ENCODE measurements around the gene HOXB9.

HOXB9 gene

GRCh38 chr17:48603959-48604769 is 22.0 kb downstream of the HOXB9 start:
- ChIA-PET CTCF (interaction anchor here (1.0 kb wide), 1 partner anchor 309 kb away, joined by 3 read pairs; no protein-coding TSS in a partner anchor), POLR2A (interaction anchor here (0.9 kb wide), 1 partner anchor 58 kb away, joined by 3 read pairs; no protein-coding TSS in a partner anchor)
- DNase-seq (ENCODE audit: extremely low spot score) = no peak
- TF ChIP-seq TARDBP (IDR thresholded peaks at IDR 0.05) (no peak), L3MBTL2 (conservative IDR thresholded peaks at IDR 0.05) (no peak), BHLHE40 (IDR thresholded peaks at IDR 0.05; ENCODE audit: borderline replicate concordance) (no peak), CTBP1 (IDR thresholded peaks at IDR 0.05; ENCODE audit: borderline replicate concordance) (no peak)

DNA sequence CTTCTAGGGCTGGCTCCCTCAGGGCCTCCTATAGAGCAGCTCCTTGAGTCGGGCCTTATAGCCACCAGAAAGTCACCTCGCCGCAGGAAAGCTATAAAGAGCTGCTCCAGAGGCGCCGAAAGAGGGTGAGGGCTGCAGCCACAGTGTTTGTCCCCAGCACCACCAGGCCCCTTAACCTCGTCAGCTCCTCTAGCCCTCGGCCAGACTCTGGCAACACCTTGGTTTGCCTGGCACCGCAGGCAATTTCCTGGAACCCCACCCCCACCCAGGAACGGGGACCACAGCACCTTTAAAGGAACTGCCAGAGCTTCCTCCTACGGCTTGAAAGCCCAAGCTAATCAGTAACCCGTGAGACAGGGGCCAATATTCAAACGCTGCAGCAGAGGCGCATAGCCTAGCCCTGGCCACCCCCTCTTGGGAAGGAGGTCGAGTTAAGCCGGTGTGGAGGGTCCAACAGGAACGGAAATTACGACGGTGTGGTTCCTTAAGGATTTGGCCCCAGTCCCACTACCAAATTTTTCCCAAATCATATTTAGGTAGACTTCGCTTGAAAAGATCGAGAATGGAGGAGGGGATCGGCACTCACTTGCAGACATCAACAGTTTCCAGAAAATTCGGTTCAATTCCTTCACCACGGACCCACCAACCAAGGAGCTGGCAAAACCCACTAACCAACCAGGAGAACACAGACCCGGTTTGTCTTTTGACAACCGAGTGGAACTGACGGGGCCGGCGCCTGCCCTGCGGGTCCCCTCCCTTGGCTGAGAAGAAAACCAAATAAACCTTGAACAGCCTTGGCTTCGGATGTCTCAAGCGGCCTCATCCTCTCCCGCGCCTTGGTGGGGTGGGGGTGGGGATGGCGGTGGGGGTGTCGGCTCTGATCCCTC is 24.4 kb downstream of the HOXB9 start:
- CTCF ChIA-PET = interaction anchor here (0.6 to 2.0 kb wide), 6 partner anchors 14 to 373 kb away, joined by 3 to 8 read pairs (median 3); no protein-coding TSS in a partner anchor
- POLR2A ChIA-PET = interaction anchor here (1.2 to 1.9 kb wide), 2 partner anchors 8 to 501 kb away, joined by 5 to 14 read pairs; partner anchors contain the start of genes CBX1 and HOXB7
- TF ChIP-seq ZNF384 (IDR thresholded peaks at IDR 0.05) = no peak
- no peak for TF ChIP-seq BHLHE40 (IDR thresholded peaks at IDR 0.05; ENCODE audit: borderline replicate concordance)
- TF ChIP-seq SUZ12 (IDR thresholded peaks at IDR 0.05) = no peak
- no peak for TF ChIP-seq HDGF (IDR thresholded peaks at IDR 0.05; ENCODE audit: borderline replicate concordance)
- TF ChIP-seq FOXK2 (IDR thresholded peaks at IDR 0.05) = no peak
- TF ChIP-seq L3MBTL2 (conservative IDR thresholded peaks at IDR 0.05) = no peak
- TF ChIP-seq FOXA1 (IDR thresholded peaks at IDR 0.05) = no peak
- TF ChIP-seq PKNOX1 (IDR thresholded peaks at IDR 0.05) = no peak
- TF ChIP-seq NFRKB (IDR thresholded peaks at IDR 0.05) = no peak
- TF ChIP-seq CTBP1 (IDR thresholded peaks at IDR 0.05; ENCODE audit: borderline replicate concordance) = no peak
- TF ChIP-seq TARDBP (IDR thresholded peaks at IDR 0.05) = no peak
- TF ChIP-seq FOXM1 (IDR thresholded peaks at IDR 0.05; ENCODE audit: borderline replicate concordance) = no peak
- DNase-seq (ENCODE audit: extremely low spot score) = no peak

GRCh38 chr17:48601207-48601538 is 25.0 kb downstream of the HOXB9 start:
- DNase-seq (ENCODE audit: extremely low spot score) = no peak
- ChIA-PET POLR2A (interaction anchor here (1.2 to 1.9 kb wide), 2 partner anchors 9 to 500 kb away, joined by 5 to 14 read pairs; partner anchors contain the start of genes CBX1 and HOXB7), CTCF (interaction anchor here (0.6 to 2.0 kb wide), 6 partner anchors 14 to 373 kb away, joined by 3 to 8 read pairs (median 3); no protein-coding TSS in a partner anchor)
- no peak for TF ChIP-seq NFRKB (IDR thresholded peaks at IDR 0.05)
- TF ChIP-seq SUZ12 (IDR thresholded peaks at IDR 0.05) = no peak
- no peak for TF ChIP-seq FOXM1 (IDR thresholded peaks at IDR 0.05; ENCODE audit: borderline replicate concordance)
- TF ChIP-seq ELF4 (IDR thresholded peaks at IDR 0.05) = no peak
- TF ChIP-seq CTBP1 (IDR thresholded peaks at IDR 0.05; ENCODE audit: borderline replicate concordance) = no peak
- TF ChIP-seq PKNOX1 (IDR thresholded peaks at IDR 0.05) = no peak
- no peak for TF ChIP-seq BHLHE40 (IDR thresholded peaks at IDR 0.05; ENCODE audit: borderline replicate concordance)
- no peak for TF ChIP-seq FOXK2 (IDR thresholded peaks at IDR 0.05)
- no peak for TF ChIP-seq SP1 (IDR thresholded peaks at IDR 0.05)
- TF ChIP-seq HDGF (IDR thresholded peaks at IDR 0.05; ENCODE audit: borderline replicate concordance) = no peak
- TF ChIP-seq LEF1 (IDR thresholded peaks at IDR 0.05; ENCODE audit: borderline replicate concordance) = no peak
- TF ChIP-seq ARNT (IDR thresholded peaks at IDR 0.05) = no peak
- no peak for TF ChIP-seq ZNF384 (IDR thresholded peaks at IDR 0.05)
- no peak for TF ChIP-seq TARDBP (IDR thresholded peaks at IDR 0.05)
- TF ChIP-seq FOXA1 (IDR thresholded peaks at IDR 0.05) = no peak

DNA sequence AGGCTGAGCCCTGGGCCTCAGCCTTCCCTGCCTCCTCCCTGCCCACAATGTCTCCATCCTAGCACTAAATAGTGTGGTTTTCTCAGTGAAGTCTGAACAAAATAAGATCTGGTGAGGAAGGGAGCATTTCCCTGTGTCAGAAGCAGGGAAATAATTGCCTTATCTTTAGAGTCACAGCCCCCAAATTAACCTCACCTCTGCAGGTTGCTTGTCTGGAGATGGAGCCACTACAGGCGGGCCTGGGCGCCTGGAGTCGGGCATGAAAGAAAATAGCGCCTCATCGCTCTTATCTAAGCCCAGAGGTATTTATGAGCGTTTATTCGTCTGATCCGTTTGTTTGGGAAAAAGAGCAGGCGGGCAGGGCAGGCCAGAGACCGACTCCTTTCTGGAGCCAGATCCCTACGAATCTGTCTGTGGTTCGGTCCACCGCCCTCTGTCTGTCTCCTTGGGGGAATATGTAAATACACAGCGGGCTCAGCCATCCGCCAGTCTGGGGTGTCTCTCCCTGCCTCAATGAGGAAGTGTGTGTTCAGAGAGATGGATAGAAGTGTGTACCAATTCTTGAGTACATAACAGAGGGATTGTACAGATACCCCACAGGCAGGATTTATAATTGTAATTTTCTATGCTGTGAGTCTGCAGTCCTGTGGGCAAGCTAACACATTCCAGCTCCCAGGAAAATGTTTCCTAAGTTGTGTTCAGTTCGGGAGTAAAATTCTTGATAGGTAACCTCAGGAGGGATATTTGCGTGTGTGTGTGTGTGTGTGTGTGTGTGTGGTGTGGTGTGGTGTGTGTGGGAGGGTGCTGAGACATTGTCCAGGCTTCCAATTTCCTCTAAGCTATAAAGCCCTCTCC is 25.7 kb downstream of the HOXB9 start:
- DNase-seq (ENCODE audit: extremely low spot score) = no peak
- POLR2A ChIA-PET = interaction anchor here (1.9 kb wide), 1 partner anchor 10 kb away, joined by 14 read pairs; the partner anchor contains the start of gene HOXB7
- TF ChIP-seq HDGF (IDR thresholded peaks at IDR 0.05; ENCODE audit: borderline replicate concordance) = no peak
- TF ChIP-seq CTBP1 (IDR thresholded peaks at IDR 0.05; ENCODE audit: borderline replicate concordance) = no peak; the same call in 1 of the 2 replicates
- TF ChIP-seq BHLHE40 (IDR thresholded peaks at IDR 0.05; ENCODE audit: borderline replicate concordance) = no peak
- no peak for TF ChIP-seq ZNF384 (IDR thresholded peaks at IDR 0.05)
- TF ChIP-seq FOXA1 (IDR thresholded peaks at IDR 0.05) = no peak
- TF ChIP-seq LEF1 (IDR thresholded peaks at IDR 0.05; ENCODE audit: borderline replicate concordance) = no peak
- no peak for TF ChIP-seq NFRKB (IDR thresholded peaks at IDR 0.05)
- no peak for TF ChIP-seq FOXM1 (IDR thresholded peaks at IDR 0.05; ENCODE audit: borderline replicate concordance)
- TF ChIP-seq ELF4 (IDR thresholded peaks at IDR 0.05) = no peak
- no peak for TF ChIP-seq FOXK2 (IDR thresholded peaks at IDR 0.05)
- TF ChIP-seq L3MBTL2 (conservative IDR thresholded peaks at IDR 0.05) = no peak
- no peak for TF ChIP-seq ARNT (IDR thresholded peaks at IDR 0.05)
- no peak; the same call in 1 of the 2 replicates for TF ChIP-seq TARDBP (IDR thresholded peaks at IDR 0.05)
- TF ChIP-seq SP1 (IDR thresholded peaks at IDR 0.05) = no peak
- no peak for TF ChIP-seq PKNOX1 (IDR thresholded peaks at IDR 0.05)
- no peak for TF ChIP-seq SUZ12 (IDR thresholded peaks at IDR 0.05)
- CTCF ChIA-PET = interaction anchor here (0.6 to 2.0 kb wide), 5 partner anchors 13 to 372 kb away, joined by 3 to 8 read pairs (median 3); no protein-coding TSS in a partner anchor
